SK-N-SH treated with all-trans-retinoic acid at 6 μM for 48 hours (cell line): ENCODE data around the gene CHSY1.

ENCODE experiments used
- BACH2 ChIP-seq: fragments of 250-450 bp; sonication (Bioruptor Pico); IDR thresholded peaks from 2 replicates; pipeline ENCODE4 v1.9.0; 2021; ENCODE audit warnings: mild to moderate bottlenecking, borderline replicate concordance
- CREB5 ChIP-seq: fragments of 250-450 bp; sonication (Bioruptor Pico); IDR thresholded peaks from 2 replicates; pipeline ENCODE4 v1.5.1; 2020; ENCODE audit warnings: low read depth, mild to moderate bottlenecking, moderate library complexity
- CSDC2 ChIP-seq: fragments of 250-450 bp; sonication (Bioruptor Pico); IDR thresholded peaks from 2 replicates; pipeline ENCODE4 v1.5.0; 2020; ENCODE audit warnings: mild to moderate bottlenecking, moderate library complexity
- PATZ1 ChIP-seq: fragments of 250-450 bp; sonication (Bioruptor Pico); IDR thresholded peaks from 2 replicates; pipeline ENCODE4 v1.8.0; 2020; ENCODE audit warnings: mild to moderate bottlenecking, moderate library complexity, borderline replicate concordance
- POU6F1 ChIP-seq: fragments of 250-450 bp; sonication (Bioruptor Pico); IDR thresholded peaks from 2 replicates; pipeline ENCODE4 v1.8.0; 2021; ENCODE audit warnings: low read depth, mild to moderate bottlenecking, moderate library complexity, borderline replicate concordance
- SNAI2 ChIP-seq: fragments of 250-450 bp; sonication (Bioruptor Pico); IDR thresholded peaks from 2 replicates; pipeline ENCODE4 v1.5.0; 2020; ENCODE audit warnings: mild to moderate bottlenecking, moderate library complexity
- TCF4 ChIP-seq: fragments of 250-450 bp; sonication (Bioruptor Pico); IDR thresholded peaks from 2 replicates; pipeline ENCODE4 v1.8.0; 2021; ENCODE audit warnings: mild to moderate bottlenecking, moderate library complexity, borderline replicate concordance
- ZFP3 ChIP-seq: fragments of 250-450 bp; sonication (Bioruptor Pico); IDR thresholded peaks from 2 replicates; pipeline ENCODE4 v1.5.0; 2020; ENCODE audit warnings: mild to moderate bottlenecking, moderate library complexity

- TF ChIP-seq SNAI2 (CRISPR knock-in tag) = no peak
- TF ChIP-seq TCF4 (CRISPR knock-in tag) = no peak
- no peak for TF ChIP-seq CSDC2 (CRISPR knock-in tag)
- no peak for TF ChIP-seq BACH2 (CRISPR knock-in tag)
- TF ChIP-seq POU6F1 (CRISPR knock-in tag) = no peak
- TF ChIP-seq PATZ1 = no peak
- TF ChIP-seq CREB5 (CRISPR knock-in tag) = no peak
- TF ChIP-seq ZFP3 (CRISPR knock-in tag) = no peak
These were observed 6.8 kb downstream of the CHSY1 start for GRCh38 chr15:101244889-101245668.
